H9 (cell line): Measurements from ENCODE around the gene WHRN. TPM values are rescaled to one million over a fixed set of nuclear protein-coding genes. Genes with fewer than 3 reads are reported as not detected.

ENCODE experiments used
- DNase-seq: peaks from one replicate; pipeline ENCODE4 v3.0.0-alpha.2; 2017
- H2AFZ ChIP-seq: one replicate; pipeline ENCODE4 v1.6.1; 2013; ENCODE audit warnings: mild to moderate bottlenecking, low read length, control low read depth, moderate library complexity
- H2AK5ac ChIP-seq: 2 replicates; pipeline ENCODE4 v1.6.1; 2013; ENCODE audit warnings: low read length, control low read depth, mixed read lengths; ENCODE audit not compliant: insufficient read length
- H2BK120ac ChIP-seq: one replicate; pipeline ENCODE4 v1.6.1; 2013; ENCODE audit warnings: low read depth, mild to moderate bottlenecking, low read length, control low read depth, inconsistent platforms; ENCODE audit not compliant: poor library complexity, severe bottlenecking
- H2BK12ac ChIP-seq: 2 replicates; pipeline ENCODE4 v1.6.1; 2013; ENCODE audit warnings: low read length, control low read depth, mixed read lengths, low read depth; ENCODE audit not compliant: insufficient read length
- H2BK15ac ChIP-seq: 2 replicates; pipeline ENCODE4 v1.6.1; 2013; ENCODE audit warnings: low read depth, low read length, control low read depth
- H2BK20ac ChIP-seq: one replicate; pipeline ENCODE4 v1.6.1; 2013; ENCODE audit warnings: low read depth, mild to moderate bottlenecking, low read length, control low read depth, inconsistent platforms; ENCODE audit not compliant: poor library complexity, severe bottlenecking
- H2BK5ac ChIP-seq: 2 replicates; pipeline ENCODE4 v1.6.1; 2013; ENCODE audit warnings: low read length, control low read depth, mixed read lengths; ENCODE audit not compliant: insufficient read length
- H3K14ac ChIP-seq: 2 replicates; pipeline ENCODE4 v1.6.1; 2013; ENCODE audit warnings: low read length, control low read depth; ENCODE audit not compliant: insufficient read depth
- H3K18ac ChIP-seq: 2 replicates; pipeline ENCODE4 v1.6.1; 2013; ENCODE audit warnings: low read depth, mild to moderate bottlenecking, mixed read lengths, low read length, control low read depth; ENCODE audit not compliant: insufficient read length
- H3K23ac ChIP-seq: 2 replicates; pipeline ENCODE4 v1.6.1; 2013; ENCODE audit warnings: low read length, control low read depth, mixed read lengths, low read depth; ENCODE audit not compliant: insufficient read length
- H3K23me2 ChIP-seq: 2 replicates; pipeline ENCODE4 v1.6.1; 2013; ENCODE audit warnings: low read depth, mild to moderate bottlenecking, mixed read lengths, low read length, control low read depth; ENCODE audit not compliant: insufficient read length, poor library complexity, severe bottlenecking
- H3K27ac ChIP-seq: 2 replicates; pipeline ENCODE4 v1.5.1; 2013; ENCODE audit warnings: low read length, control low read depth, mixed read lengths, low read depth; ENCODE audit not compliant: insufficient read length
- H3K27me3 ChIP-seq: 2 replicates; pipeline ENCODE4 v1.6.1; 2013; ENCODE audit warnings: low read length, control low read depth, inconsistent platforms; ENCODE audit not compliant: insufficient read depth
- H3K4ac ChIP-seq: 2 replicates; pipeline ENCODE4 v1.6.1; 2013; ENCODE audit warnings: low read depth, mild to moderate bottlenecking, control low read depth, inconsistent platforms, low read length, moderate library complexity
- H3K4me1 ChIP-seq: 2 replicates; pipeline ENCODE4 v1.6.1; 2013; ENCODE audit warnings: low read length, control low read depth, inconsistent platforms; ENCODE audit not compliant: insufficient read depth
- H3K4me2 ChIP-seq: 2 replicates; pipeline ENCODE4 v1.6.1; 2013; ENCODE audit warnings: low read length, control low read depth, mixed read lengths; ENCODE audit not compliant: insufficient read length, insufficient read depth
- H3K56ac ChIP-seq: 2 replicates; pipeline ENCODE4 v1.6.1; 2013; ENCODE audit warnings: low read depth, mild to moderate bottlenecking, mixed read lengths, low read length, control low read depth; ENCODE audit not compliant: insufficient read length
- H3K79me1 ChIP-seq: 2 replicates; pipeline ENCODE4 v1.6.1; 2013; ENCODE audit warnings: low read depth, mild to moderate bottlenecking, moderate library complexity, low read length, control low read depth, inconsistent platforms; ENCODE audit not compliant: insufficient read depth, poor library complexity, severe bottlenecking
- H3K79me2 ChIP-seq: 2 replicates; pipeline ENCODE4 v1.6.1; 2013; ENCODE audit warnings: low read length, control low read depth, inconsistent platforms; ENCODE audit not compliant: insufficient read depth
- H3K9ac ChIP-seq: 2 replicates; pipeline ENCODE4 v1.6.1; 2013; ENCODE audit warnings: low read length, control low read depth, mixed read lengths; ENCODE audit not compliant: insufficient read length; ENCODE audit errors: extremely low read depth
- H3K9me3 ChIP-seq: one replicate; pipeline ENCODE4 v1.6.1; 2013; ENCODE audit warnings: low read depth, low read length, inconsistent platforms; ENCODE audit not compliant: control insufficient read depth
- H3T11ph ChIP-seq: one replicate; pipeline ENCODE4 v1.6.1; 2013; ENCODE audit warnings: mild to moderate bottlenecking, low read length, control low read depth, inconsistent platforms
- H4K20me1 ChIP-seq: one replicate; pipeline ENCODE4 v1.6.1; 2013; ENCODE audit not compliant: control insufficient read depth, insufficient read length, insufficient read depth
- H4K5ac ChIP-seq: 2 replicates; pipeline ENCODE4 v1.6.1; 2013; ENCODE audit warnings: low read depth, mild to moderate bottlenecking, mixed read lengths, low read length, control low read depth; ENCODE audit not compliant: insufficient read length
- H4K8ac ChIP-seq: replicated peaks from 2 replicates; pipeline ENCODE4 v1.6.1; 2013; ENCODE audit warnings: low read length, control low read depth, mixed read lengths, low read depth; ENCODE audit not compliant: insufficient read length
- H4K91ac ChIP-seq: 2 replicates; pipeline ENCODE4 v1.6.1; 2013; ENCODE audit warnings: low read depth, mild to moderate bottlenecking, moderate library complexity, mixed read lengths, low read length, control low read depth; ENCODE audit not compliant: insufficient read length
- H3K27ac Mint-ChIP-seq, 3 experiments: 2 replicates in 2 of 3; 3 replicates in 1 of 3; pipeline ENCODE4 v1.8.0; 2020 to 2021; ENCODE audit warnings: mixed read lengths in 3 of 3, mild to moderate bottlenecking in 1 of 3, moderate library complexity in 1 of 3
- H3K27me3 Mint-ChIP-seq: 2 replicates; pipeline ENCODE4 v1.8.0; 2021; ENCODE audit warnings: low read depth, mild to moderate bottlenecking, moderate library complexity, mixed read lengths
- H3K36me3 Mint-ChIP-seq, 3 experiments: 2 replicates in 2 of 3; 3 replicates in 1 of 3; pipeline ENCODE4 v1.8.0; 2020 to 2021; ENCODE audit warnings: low read depth in 3 of 3, mixed read lengths in 3 of 3; ENCODE audit not compliant: insufficient read depth in 1 of 3
- H3K4me1 Mint-ChIP-seq, 2 experiments: 2 replicates each; pipeline ENCODE4 v1.8.0; 2020; ENCODE audit warnings: mixed read lengths in 2 of 2
- H3K4me3 Mint-ChIP-seq, 2 experiments: 2 replicates in 1 of 2; 3 replicates in 1 of 2; pipeline ENCODE4 v1.8.0; 2020 to 2021; ENCODE audit warnings: mild to moderate bottlenecking in 2 of 2, mixed read lengths in 2 of 2, moderate library complexity in 1 of 2
- H3K9me3 Mint-ChIP-seq, 2 experiments: 2 replicates in 1 of 2; 3 replicates in 1 of 2; pipeline ENCODE4 v1.8.0; 2020; ENCODE audit warnings: mild to moderate bottlenecking in 2 of 2, mixed read lengths in 2 of 2, moderate library complexity in 1 of 2
- WGBS: extraction: QIAGEN DNeasy Blood & Tissue Kit; methylation state at CpG from one replicate; pipeline ENCODE4 v1.1.7; 2013; ENCODE audit warnings: missing lambda C conversion rate, low lambda C conversion rate, mixed read lengths; ENCODE audit not compliant: insufficient read length; ENCODE audit errors: extremely low coverage; 5-methylcytosine and 5-hydroxymethylcytosine counted together
- total RNA-seq: library from RNA; stranded (reverse); gene quantifications from 2 replicates; pipeline ENCODE4 v1.2.1, GENCODE V29; 2021
- TF ChIP-seq, protein P1 (sequence below): fragments of 200-600 bp; sonication (generic); conservative IDR thresholded peaks from 3 replicates; pipeline ENCODE4 v1.8.0; 2021; ENCODE audit warnings: antibody characterized with exemption, mild to moderate bottlenecking

Gene WHRN
- total RNA-seq, 1 experiment from 2014 or later: 2.2 TPM

DNA sequence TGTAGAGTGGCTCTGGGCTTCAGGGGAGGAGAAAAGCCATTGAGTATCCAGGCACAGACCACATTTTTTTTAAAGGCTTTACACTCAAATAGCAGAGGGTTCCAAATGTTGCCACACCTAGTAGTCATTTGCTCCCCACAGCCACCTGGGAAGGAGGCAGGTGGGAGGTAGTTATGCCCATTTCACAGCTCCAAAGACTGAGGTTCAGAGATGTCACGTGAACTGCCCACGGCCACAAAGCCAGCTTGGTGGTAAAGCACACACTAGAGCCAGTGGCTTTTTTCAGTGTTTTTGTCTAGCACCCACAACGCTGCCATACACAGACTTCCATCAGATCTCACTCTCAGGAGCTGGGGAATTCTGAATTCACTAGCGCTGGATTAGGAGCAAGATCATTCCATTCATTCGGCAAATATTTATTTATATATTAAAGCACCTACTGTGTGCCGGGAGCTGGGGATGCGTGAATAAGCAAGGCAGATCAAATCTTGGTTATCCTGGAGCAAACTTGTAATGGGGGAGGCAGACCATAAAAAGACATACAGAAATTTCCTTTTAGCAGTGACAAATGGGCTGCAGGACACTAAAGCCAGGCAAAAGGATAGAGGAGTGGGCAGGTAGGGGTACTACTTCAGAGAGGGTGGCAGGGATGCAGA lies 7.4 kb downstream of the WHRN start:
- TF ChIP-seq, protein P1, sequence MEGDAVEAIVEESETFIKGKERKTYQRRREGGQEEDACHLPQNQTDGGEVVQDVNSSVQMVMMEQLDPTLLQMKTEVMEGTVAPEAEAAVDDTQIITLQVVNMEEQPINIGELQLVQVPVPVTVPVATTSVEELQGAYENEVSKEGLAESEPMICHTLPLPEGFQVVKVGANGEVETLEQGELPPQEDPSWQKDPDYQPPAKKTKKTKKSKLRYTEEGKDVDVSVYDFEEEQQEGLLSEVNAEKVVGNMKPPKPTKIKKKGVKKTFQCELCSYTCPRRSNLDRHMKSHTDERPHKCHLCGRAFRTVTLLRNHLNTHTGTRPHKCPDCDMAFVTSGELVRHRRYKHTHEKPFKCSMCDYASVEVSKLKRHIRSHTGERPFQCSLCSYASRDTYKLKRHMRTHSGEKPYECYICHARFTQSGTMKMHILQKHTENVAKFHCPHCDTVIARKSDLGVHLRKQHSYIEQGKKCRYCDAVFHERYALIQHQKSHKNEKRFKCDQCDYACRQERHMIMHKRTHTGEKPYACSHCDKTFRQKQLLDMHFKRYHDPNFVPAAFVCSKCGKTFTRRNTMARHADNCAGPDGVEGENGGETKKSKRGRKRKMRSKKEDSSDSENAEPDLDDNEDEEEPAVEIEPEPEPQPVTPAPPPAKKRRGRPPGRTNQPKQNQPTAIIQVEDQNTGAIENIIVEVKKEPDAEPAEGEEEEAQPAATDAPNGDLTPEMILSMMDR: no peak
- no peak overlapping the region for H2BK12ac ChIP-seq
- no peak overlapping the region for H2AK5ac ChIP-seq
- no peak overlapping the region for H3K9ac ChIP-seq
- H3K4me2 ChIP-seq: no peak overlapping the region
- DNase-seq: no peak
- H3K4me1 ChIP-seq: peaks cover 4% of the 10 kb centered on the region
- WGBS: no CpG with 5 or more reads among the region's 7 CpGs
- no peak overlapping the region for H2BK120ac ChIP-seq
- no peaks in the 10 kb centered on the region for H3K9me3 ChIP-seq
- H2AFZ ChIP-seq: no peak overlapping the region
- H3K4ac ChIP-seq: no peak overlapping the region
- no peak overlapping the region for H4K8ac ChIP-seq
- no peak overlapping the region for H3K14ac ChIP-seq
- Mint-ChIP-seq H3K4me3 (no peak overlapping the region), H3K9me3 (no peaks in the 10 kb centered on the region), H3K4me1 (peaks cover 25 to 39% of the 10 kb centered on the region in 2 experiments), H3K36me3 (no peaks in the 10 kb centered on the region), H3K27me3 (peaks cover 22% of the 10 kb centered on the region), H3K27ac (no peak overlapping the region)
- no peak overlapping the region for H2BK5ac ChIP-seq
- H3K56ac ChIP-seq: no peak overlapping the region
- no peaks in the 10 kb centered on the region for H4K20me1 ChIP-seq
- no peak overlapping the region for H3K18ac ChIP-seq
- no peaks in the 10 kb centered on the region for H3K23me2 ChIP-seq
- H4K91ac ChIP-seq: no peak overlapping the region
- H2BK15ac ChIP-seq: no peak overlapping the region
- no peak overlapping the region for H3K27ac ChIP-seq
- no peak overlapping the region for H2BK20ac ChIP-seq
- H3T11ph ChIP-seq: no peak overlapping the region
- H3K79me1 ChIP-seq: no peaks in the 10 kb centered on the region
- H4K5ac ChIP-seq: no peak overlapping the region
- no peaks in the 10 kb centered on the region for H3K27me3 ChIP-seq
- H3K23ac ChIP-seq: no peak overlapping the region
- H3K79me2 ChIP-seq: no peaks in the 10 kb centered on the region
